HCT116 (cell line): ENCODE data around the gene TXNDC17. TPM values are rescaled to one million over a fixed set of nuclear protein-coding genes. Genes with fewer than 3 reads are reported as not detected.

Experiments
- ATAC-seq: fragments of 200-7000 bp; cut with Tn5 transposase; 2 replicates; pipeline ENCODE4 v1.9.1; 2020; ENCODE audit warnings: mild to moderate bottlenecking, moderate library complexity
- BruUV-seq: library from RNA; stranded (reverse); fragments of 400-500 nt; replicated peaks from 2 replicates; lab custom pipeline; 2021; lab: Mats Ljungman, UMichigan
- CTCF ChIA-PET: fragments of 300-600 bp; sonication (Branson Sonifier 250); formaldehyde crosslinking; loops from one replicate; lab custom pipeline; 2021; ENCODE audit warnings: antibody characterized with exemption; lab: Charles Lee
- POLR2A ChIA-PET: fragments of 300-600, 350-600 bp; sonication (Branson Sonifier 250); formaldehyde crosslinking; loops from one replicate; lab custom pipeline; 2021; ENCODE audit warnings: antibody characterized with exemption; lab: Charles Lee
- RAD21 ChIA-PET, 2 experiments: fragments of 300-600 bp; sonication (Branson Sonifier 250); formaldehyde crosslinking; loops; one replicate each; lab custom pipeline; 2023; ENCODE audit warnings: low total read pairs in 2 of 2; ENCODE audit not compliant: uncharacterized antibody in 2 of 2, unreplicated experiment in 2 of 2, low non-redundant PET in 1 of 2; lab: Charles Lee
- DNase-seq: peaks from one replicate; pipeline ENCODE4 v3.0.0-alpha.2; 2010; ENCODE audit warnings: low read depth, low spot score
- H2AFZ ChIP-seq: fragments of 200-600 bp; shearing (Covaris generic), sonication (generic); 2 replicates; pipeline ENCODE4 v1.6.1; 2017; ENCODE audit warnings: low read depth, mixed run types, mixed read lengths, antibody characterized with exemption, low read length; ENCODE audit not compliant: poor library complexity, severe bottlenecking
- H3K27ac ChIP-seq: 2 replicates; pipeline ENCODE4 v1.5.1; 2012; ENCODE audit warnings: low read depth, low read length
- H3K27me3 ChIP-seq: fragments of 200-600 bp; sonication (generic); 2 replicates; pipeline ENCODE4 v1.6.1; 2016; ENCODE audit warnings: mixed run types, low read length, mixed read lengths; ENCODE audit not compliant: insufficient read depth
- H3K36me3 ChIP-seq, 2 experiments: fragments of 200-500 bp in 1 of 2; fragments of 200-600 bp in 1 of 2; sonication (Bioruptor generic) in 1 of 2; sonication (generic) in 1 of 2; 2 replicates each; pipeline versions ENCODE4 v1.5.1 to v1.6.1; 2014 to 2016; ENCODE audit warnings: low read length in 2 of 2, inconsistent platforms in 1 of 2, mixed read lengths in 1 of 2, mixed run types in 1 of 2; ENCODE audit not compliant: insufficient read depth in 2 of 2, control insufficient read depth in 1 of 2
- H3K4me1 ChIP-seq, 2 experiments: fragments of 200-600 bp in 1 of 2; sonication (generic) in 1 of 2; 2 replicates each; pipeline versions ENCODE4 v1.5.1 to v1.6.1; 2012 to 2017; ENCODE audit warnings: low read length in 2 of 2, inconsistent platforms in 1 of 2, mild to moderate bottlenecking in 1 of 2, mixed read lengths in 1 of 2, mixed run types in 1 of 2, moderate library complexity in 1 of 2; ENCODE audit not compliant: insufficient read depth in 2 of 2, control insufficient read depth in 1 of 2
- H3K4me2 ChIP-seq: fragments of 200-600 bp; sonication (generic); 2 replicates; pipeline ENCODE4 v1.6.1; 2017; ENCODE audit warnings: mixed run types, low read length, mixed read lengths
- H3K4me3 ChIP-seq, 2 experiments: fragments of 200-600 bp in 1 of 2; sonication (generic) in 1 of 2; replicated peaks in 1 of 2; 2 replicates each; pipeline ENCODE4 v1.5.1; 2011 to 2016; ENCODE audit warnings: low read length in 2 of 2, control low read depth in 1 of 2, low read depth in 1 of 2, mild to moderate bottlenecking in 1 of 2, mixed read lengths in 1 of 2, mixed run types in 1 of 2
- H3K79me2 ChIP-seq: fragments of 200-600 bp; sonication (generic); 2 replicates; pipeline ENCODE4 v1.6.1; 2017; ENCODE audit warnings: mild to moderate bottlenecking, mixed run types, low read length, moderate library complexity, mixed read lengths; ENCODE audit not compliant: insufficient read depth
- H3K9ac ChIP-seq: fragments of 200-600 bp; sonication (generic); 2 replicates; pipeline ENCODE4 v1.6.1; 2016; ENCODE audit warnings: low read length, mixed read lengths
- H3K9me2 ChIP-seq: fragments of 200-600 bp; sonication (generic), shearing (Covaris generic); 2 replicates; pipeline ENCODE4 v1.6.1; 2017; ENCODE audit warnings: mixed run types, mild to moderate bottlenecking, moderate library complexity; ENCODE audit not compliant: insufficient read depth
- H3K9me3 ChIP-seq, 2 experiments: fragments of 200-500 bp in 1 of 2; fragments of 200-600 bp in 1 of 2; sonication (Bioruptor generic) in 1 of 2; sonication (generic) in 1 of 2; 2 replicates each; pipeline ENCODE4 v1.6.1; 2014 to 2017; ENCODE audit warnings: low read length in 2 of 2, mixed read lengths in 2 of 2, inconsistent platforms in 1 of 2, low read depth in 1 of 2, mild to moderate bottlenecking in 1 of 2, mixed run types in 1 of 2, moderate library complexity in 1 of 2; ENCODE audit not compliant: control insufficient read depth in 1 of 2, insufficient read depth in 1 of 2
- H4K20me1 ChIP-seq: fragments of 200-600 bp; sonication (generic), shearing (Covaris generic); 2 replicates; pipeline ENCODE4 v1.6.1; 2017; ENCODE audit warnings: mixed run types, mild to moderate bottlenecking, moderate library complexity; ENCODE audit not compliant: insufficient read depth
- JUND ChIP-seq: IDR thresholded peaks from 2 replicates; pipeline ENCODE4 v1.6.1; 2012
- POLR2AphosphoS5 ChIP-seq: IDR thresholded peaks from 2 replicates; pipeline ENCODE4 v1.6.1; 2011; ENCODE audit warnings: mild to moderate bottlenecking, low read depth, low read length, moderate library complexity
- SIN3A ChIP-seq: IDR thresholded peaks from 2 replicates; pipeline ENCODE4 v1.6.1; 2012; ENCODE audit warnings: low read depth
- YY1 ChIP-seq: IDR thresholded peaks from 2 replicates; pipeline ENCODE4 v1.6.1; 2011; ENCODE audit warnings: low read length, low read depth, moderate library complexity, mild to moderate bottlenecking; ENCODE audit not compliant: insufficient replicate concordance; ENCODE audit errors: extremely low read depth
- intact Hi-C: fragments of 100-400 bp; cut with micrococcal nuclease; formaldehyde crosslinking; loops from 2 replicates; pipeline ENCODE4 v1.10.0; 2022
- total RNA-seq: library from RNA; stranded (reverse); gene quantifications from one replicate; pipeline ENCODE4 v1.2.1, GENCODE V29; 2021; ENCODE audit not compliant: unreplicated experiment
- TF ChIP-seq, protein P1 (sequence below): IDR thresholded peaks from 2 replicates; pipeline ENCODE4 v1.6.1; 2011; ENCODE audit warnings: mild to moderate bottlenecking, low read length, moderate library complexity; ENCODE audit not compliant: insufficient replicate concordance; ENCODE audit errors: extremely low read depth

The TXNDC17 gene
- total RNA-seq, 1 experiment from 2014 or later: 121 TPM

DNA sequence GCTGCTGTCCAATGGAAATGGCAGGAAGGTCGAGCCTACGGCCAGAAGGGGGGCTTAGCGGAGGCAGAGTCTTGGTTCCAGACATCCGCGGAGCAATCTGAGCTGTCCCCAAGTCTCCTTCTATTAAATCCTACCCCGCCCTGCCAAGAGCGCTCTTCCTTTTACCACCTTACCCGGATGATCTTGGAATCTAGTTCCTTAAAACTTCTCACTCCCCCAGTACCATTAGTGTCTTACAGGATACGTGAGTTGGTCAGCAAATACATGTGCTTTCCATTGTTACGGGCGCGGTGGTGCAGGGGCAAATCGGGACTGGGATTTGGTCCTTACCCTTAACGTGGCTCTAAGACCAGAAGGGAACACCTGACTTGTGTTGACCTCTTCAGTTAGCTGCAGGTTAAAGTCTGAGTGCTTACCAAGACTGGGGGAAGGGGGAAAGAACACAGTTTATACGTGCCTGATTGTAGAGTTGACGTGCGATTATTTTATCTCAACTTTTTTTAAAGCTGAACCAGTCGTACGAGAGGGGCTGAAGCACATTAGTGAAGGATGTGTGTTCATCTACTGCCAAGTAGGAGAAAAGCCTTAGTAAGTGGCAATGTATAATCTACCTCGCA is 495 bp downstream of the TXNDC17 start:
- peaks cover 13 to 29% of the 10 kb centered on the region in 2 experiments; a peak in 3 of 4 replicates for H3K4me1 ChIP-seq
- ChIA-PET RAD21 (interaction anchor here in 1 of 2 experiments (0.7 kb wide), 1 partner anchor 16 kb away, joined by 3 read pairs; no protein-coding TSS in a partner anchor), POLR2A (interaction anchor here (1.4 kb wide), 1 partner anchor 10 kb away, joined by 7 read pairs; the partner anchor contains the start of genes C17orf100 and MED31), CTCF (no interaction called here)
- peaks cover 72% of the 10 kb centered on the region for H3K79me2 ChIP-seq
- H3K4me3 ChIP-seq: peak overlapping the region; percentile 79 to 88
- TF ChIP-seq JUND (peak; percentile 37; the same call in 1 of the 2 replicates), SIN3A (peak; percentile 40; the same call in 1 of the 2 replicates), YY1 (no peak)
- intact Hi-C loops: loop anchor here (2.0 to 10.0 kb wide), 2 partner anchors 169 to 1057 kb away; partner anchors contain the start of gene NLRP1
- DNase-seq: peak; percentile 39
- no peaks in the 10 kb centered on the region for H3K9me3 ChIP-seq
- H3K36me3 ChIP-seq: peaks cover 19 to 24% of the 10 kb centered on the region in 2 experiments
- BruUV-seq: TSS peak; percentile 73
- peak overlapping the region; percentile 84 for H3K9ac ChIP-seq
- no peak overlapping the region for H2AFZ ChIP-seq
- no peaks in the 10 kb centered on the region for H3K27me3 ChIP-seq
- H3K4me2 ChIP-seq: peak overlapping the region; percentile 85
- H3K9me2 ChIP-seq: no peaks in the 10 kb centered on the region
- no peaks in the 10 kb centered on the region for H4K20me1 ChIP-seq
- peak; percentile 54 for ATAC-seq
- H3K27ac ChIP-seq: peak overlapping the region; percentile 94

DNA sequence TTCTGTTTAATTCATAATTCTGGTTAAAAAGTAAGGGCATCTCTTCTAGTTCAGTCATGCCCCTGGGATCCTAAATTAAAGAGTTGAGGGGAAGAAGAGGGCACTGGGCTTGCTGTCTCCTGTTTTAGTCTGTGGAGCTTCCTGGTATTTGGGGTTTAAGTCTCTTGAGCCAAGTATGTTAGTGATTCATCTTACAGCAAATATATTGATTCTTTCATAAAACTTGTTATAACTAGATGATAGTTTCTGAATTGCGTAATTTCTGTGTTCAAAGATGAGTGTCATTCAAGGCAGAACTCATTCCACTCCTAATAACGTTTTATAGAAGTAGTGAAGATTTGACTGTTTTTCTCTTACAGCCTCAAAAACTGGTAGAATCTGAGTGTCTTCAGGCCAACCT is 1.7 kb downstream of the TXNDC17 start:
- 0 out of 2 replicates have a peak overlapping the region, but pooled peaks have one; percentile 84 for H3K9ac ChIP-seq
- H3K4me2 ChIP-seq: peak overlapping the region; percentile 85
- peaks cover 83% of the 10 kb centered on the region for H3K79me2 ChIP-seq
- no peak overlapping the region for H3K27ac ChIP-seq
- ChIA-PET CTCF (no interaction called here), POLR2A (interaction anchor here (1.4 kb wide), 1 partner anchor 8 kb away, joined by 7 read pairs; the partner anchor contains the start of genes C17orf100 and MED31), RAD21 (no interaction called here)
- H3K27me3 ChIP-seq: no peaks in the 10 kb centered on the region
- BruUV-seq: no TSS peak
- DNase-seq (no peak), ATAC-seq (no peak)
- H4K20me1 ChIP-seq: no peaks in the 10 kb centered on the region
- peak overlapping the region in 1 of 2 experiments; percentile 88; a peak in 1 of 4 replicates for H3K4me3 ChIP-seq
- H3K9me3 ChIP-seq: no peaks in the 10 kb centered on the region
- intact Hi-C loops: loop anchor here (10.0 kb wide), 1 partner anchor 1058 kb away; the partner anchor contains the start of gene NLRP1
- no peak overlapping the region for H2AFZ ChIP-seq
- peaks cover 23 to 29% of the 10 kb centered on the region in 2 experiments for H3K36me3 ChIP-seq
- H3K9me2 ChIP-seq: no peaks in the 10 kb centered on the region
- H3K4me1 ChIP-seq: peaks cover 13 to 29% of the 10 kb centered on the region in 2 experiments; a peak in 3 of 4 replicates
- 0 out of 2 replicates have a peak, but pooled peaks have one; percentile 16 for TF ChIP-seq POLR2AphosphoS5
- TF ChIP-seq, protein P1, sequence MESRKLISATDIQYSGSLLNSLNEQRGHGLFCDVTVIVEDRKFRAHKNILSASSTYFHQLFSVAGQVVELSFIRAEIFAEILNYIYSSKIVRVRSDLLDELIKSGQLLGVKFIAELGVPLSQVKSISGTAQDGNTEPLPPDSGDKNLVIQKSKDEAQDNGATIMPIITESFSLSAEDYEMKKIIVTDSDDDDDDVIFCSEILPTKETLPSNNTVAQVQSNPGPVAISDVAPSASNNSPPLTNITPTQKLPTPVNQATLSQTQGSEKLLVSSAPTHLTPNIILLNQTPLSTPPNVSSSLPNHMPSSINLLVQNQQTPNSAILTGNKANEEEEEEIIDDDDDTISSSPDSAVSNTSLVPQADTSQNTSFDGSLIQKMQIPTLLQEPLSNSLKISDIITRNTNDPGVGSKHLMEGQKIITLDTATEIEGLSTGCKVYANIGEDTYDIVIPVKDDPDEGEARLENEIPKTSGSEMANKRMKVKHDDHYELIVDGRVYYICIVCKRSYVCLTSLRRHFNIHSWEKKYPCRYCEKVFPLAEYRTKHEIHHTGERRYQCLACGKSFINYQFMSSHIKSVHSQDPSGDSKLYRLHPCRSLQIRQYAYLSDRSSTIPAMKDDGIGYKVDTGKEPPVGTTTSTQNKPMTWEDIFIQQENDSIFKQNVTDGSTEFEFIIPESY: no peak
